Right ventricle myocardium superior (tissue), 1 donor: ENCODE results near the gene SPAG16. TPM values are rescaled to one million over a fixed set of nuclear protein-coding genes. Genes with fewer than 3 reads are reported as not detected.

Source experiments
- ATAC-seq: fragments of 200-7000 bp; cut with Tn5 transposase; one replicate; pipeline ENCODE4 v1.9.1; 2020; ENCODE audit warnings: mild to moderate bottlenecking; ENCODE audit not compliant: poor library complexity
- DNase-seq: peaks from one replicate; pipeline ENCODE4 v3.0.0-alpha.2; 2020
- intact Hi-C: fragments of 100-400 bp; cut with DNase I; formaldehyde crosslinking; loops from one replicate; pipeline ENCODE4 v1.11.2; 2022
- long read RNA-seq: library from polyadenylated mRNA; unstranded; transcript quantifications from one replicate; pipeline ENCODE4 v2.0.0, GENCODE V29; 2021
- total RNA-seq: library from RNA; stranded (reverse); fragmentation: NEBNext Ultra II Directional; extraction: Animal tissue kit (Norgen Biotek cat#: 25700); gene quantifications from one replicate; pipeline ENCODE4 v1.2.1, GENCODE V29; 2021
- donor health status: DM: no; HTN: yes; CAD: no; lungs with severe emphysema.

SPAG16 gene
- 17.8 TPM for total RNA-seq
- long read RNA-seq, transcript SPAG16-207 (5 exons, 1,250 nt), result major isoform, 34 of 37 reads
- long read RNA-seq, partial matches to known transcripts, result 2 of 37 reads
- long read RNA-seq, other reads (novel, unspliced or antisense), result 1 of 37 reads

GRCh38 chr2:213284105-213285090, at the start of gene SPAG16:
TSS of gene SPAG16 (plus strand) at chr2:213284464.
- intact Hi-C loops, result no loop called here
- peak; percentile 96 for DNase-seq
- peak; percentile 100 for ATAC-seq

DNA sequence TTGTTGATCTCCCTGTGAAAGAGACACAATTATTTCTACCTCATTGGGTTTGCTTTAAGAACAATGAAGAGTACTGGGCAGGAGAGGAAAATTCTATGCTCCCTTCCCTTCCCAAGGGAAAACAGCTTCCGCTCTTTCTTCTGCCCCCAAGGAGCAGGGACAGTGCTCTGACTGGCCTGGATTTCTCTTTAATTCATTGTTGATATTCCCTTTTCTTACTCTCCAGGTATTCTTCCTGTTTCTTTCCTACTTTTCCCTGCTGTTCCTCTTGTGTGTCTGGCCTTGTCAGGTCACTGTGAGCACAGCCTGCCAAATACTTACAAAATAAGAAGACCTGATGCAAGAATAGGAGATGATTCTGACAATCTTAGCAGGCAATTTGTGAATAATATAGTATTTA, 49.6 kb upstream of the SPAG16 start:
- intact Hi-C loops, result no loop called here
- no peak for DNase-seq
- no peak for ATAC-seq

DNA sequence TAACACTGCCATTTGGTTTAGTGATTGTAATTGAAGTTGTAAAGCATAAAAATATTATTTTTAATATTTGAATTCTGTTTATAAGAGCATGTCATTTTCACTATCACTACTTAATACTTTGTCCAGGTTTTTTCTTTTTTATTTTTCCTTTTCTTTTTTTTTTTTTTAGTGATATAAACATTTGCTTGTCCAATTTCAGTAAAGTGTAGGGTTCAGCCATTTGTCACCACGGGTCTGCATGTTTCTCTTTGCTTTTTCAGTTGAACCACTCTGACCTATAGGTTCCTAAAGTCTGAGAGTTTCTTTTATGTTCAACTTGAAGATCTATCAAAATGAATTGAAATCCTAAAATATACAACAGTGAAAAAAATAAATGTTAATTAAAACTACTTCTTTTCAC, 48.5 kb upstream of the SPAG16 start:
- ATAC-seq (no peak), DNase-seq (no peak)
- intact Hi-C loops, result no loop called here

DNA sequence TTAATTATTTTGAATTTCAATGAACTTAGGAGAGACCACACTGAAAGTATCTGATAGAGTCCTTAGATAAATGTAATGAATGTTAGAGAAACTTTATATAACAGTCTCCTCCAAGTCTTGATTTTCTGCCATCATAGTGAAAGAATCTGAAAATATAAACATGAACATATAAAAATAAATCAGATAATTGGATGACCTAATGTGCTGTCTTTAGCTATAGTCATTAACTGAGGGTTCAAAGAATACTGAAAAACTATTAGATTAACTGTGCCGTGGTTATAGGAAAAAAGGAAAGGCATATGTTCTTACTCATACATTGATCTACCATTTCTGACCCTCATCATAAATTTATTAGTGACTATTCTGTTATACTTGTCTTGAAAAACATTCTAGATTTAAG, 47.0 kb upstream of the SPAG16 start:
- intact Hi-C loops, result no loop called here
- no peak for ATAC-seq
- no peak for DNase-seq

DNA sequence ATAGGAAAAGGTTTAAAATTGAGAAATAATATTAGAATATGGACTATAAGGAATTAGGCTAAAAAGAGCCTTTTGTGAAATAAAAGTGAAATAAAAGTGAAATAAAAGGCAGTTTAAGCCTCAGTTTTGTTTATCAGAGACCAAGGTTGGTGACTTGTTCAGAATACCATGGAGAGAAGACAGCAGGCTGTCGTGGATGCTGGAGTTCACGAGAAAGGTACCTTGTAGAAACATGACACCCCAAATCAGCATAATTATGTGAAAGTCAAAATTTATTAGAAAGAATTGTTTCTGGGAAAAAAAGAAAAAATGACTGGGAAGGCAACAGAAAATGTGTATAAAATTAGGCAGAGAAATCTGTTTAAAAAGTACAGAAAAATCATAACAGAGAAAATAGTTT, 46.5 kb upstream of the SPAG16 start:
- DNase-seq (no peak), ATAC-seq (no peak)
- intact Hi-C loops, result no loop called here

GRCh38 chr2:213238753-213239495, 45.3 kb upstream of the SPAG16 start:
- intact Hi-C loops, result no loop called here
- ATAC-seq (peak; percentile 39), DNase-seq (no peak)

DNA sequence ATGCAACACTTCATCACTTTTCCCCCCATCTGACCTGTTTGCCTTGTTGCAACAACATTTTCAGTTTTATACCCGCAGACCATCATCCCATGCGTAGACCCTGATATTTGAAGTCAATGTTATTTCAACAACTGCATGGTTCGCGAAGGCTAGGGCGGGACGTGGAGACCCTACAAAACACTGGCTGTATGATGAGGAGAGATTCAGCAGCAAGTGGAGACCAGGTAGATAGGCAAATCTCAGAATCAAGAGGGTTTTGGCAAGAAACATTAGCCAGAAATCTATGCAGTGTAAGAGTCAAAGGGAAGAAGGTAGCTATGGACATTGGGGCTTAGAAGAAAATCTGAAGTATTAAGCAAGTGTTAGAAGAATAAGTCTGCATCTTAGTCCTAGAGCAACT, 42.4 kb upstream of the SPAG16 start:
- ATAC-seq (no peak), DNase-seq (no peak)
- intact Hi-C loops, result no loop called here

GRCh38 chr2:213242653-213243052, 41.6 kb upstream of the SPAG16 start:
- no peak for DNase-seq
- intact Hi-C loops, result no loop called here
- ATAC-seq, result no peak

DNA sequence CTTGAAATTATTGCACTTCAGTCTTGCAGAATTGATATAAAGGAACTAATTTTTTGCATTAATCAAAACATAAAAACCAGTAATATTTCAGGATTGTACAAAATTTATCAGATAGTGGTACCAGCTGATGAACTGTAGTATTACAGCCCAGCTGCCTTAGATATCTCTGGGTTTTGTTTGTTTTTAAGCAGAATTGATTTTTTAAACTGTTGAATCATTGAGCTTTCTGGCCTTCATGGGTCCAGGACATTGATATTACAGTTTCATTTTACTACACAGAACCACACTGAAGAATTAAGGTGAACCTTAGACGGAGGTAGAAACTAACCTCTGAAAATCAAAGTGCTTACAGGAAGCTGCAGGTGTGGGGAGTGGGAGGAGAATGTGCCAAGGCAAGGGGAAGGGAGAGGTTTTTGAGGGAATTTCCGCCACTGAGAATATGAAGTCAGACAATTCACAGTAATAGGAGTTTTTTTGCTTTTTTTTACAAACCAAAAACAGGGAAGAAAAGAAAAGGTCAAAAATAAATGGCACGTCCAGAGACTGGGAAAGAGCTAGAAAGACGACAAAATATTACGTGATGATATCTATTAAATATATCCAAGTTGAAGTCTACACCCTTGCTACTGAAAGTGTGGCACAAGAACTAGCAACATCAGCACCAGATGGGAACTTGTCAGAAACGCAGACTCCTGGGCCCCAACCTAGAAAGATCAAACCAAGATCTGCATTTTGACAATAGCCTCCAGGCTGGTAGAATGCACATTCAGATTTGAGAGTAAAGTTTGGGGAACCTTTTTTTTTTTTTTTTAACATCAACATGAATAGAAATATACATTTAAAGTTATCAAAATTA, 40.8 kb upstream of the SPAG16 start:
- intact Hi-C loops, result no loop called here
- ATAC-seq (no peak), DNase-seq (no peak)

DNA sequence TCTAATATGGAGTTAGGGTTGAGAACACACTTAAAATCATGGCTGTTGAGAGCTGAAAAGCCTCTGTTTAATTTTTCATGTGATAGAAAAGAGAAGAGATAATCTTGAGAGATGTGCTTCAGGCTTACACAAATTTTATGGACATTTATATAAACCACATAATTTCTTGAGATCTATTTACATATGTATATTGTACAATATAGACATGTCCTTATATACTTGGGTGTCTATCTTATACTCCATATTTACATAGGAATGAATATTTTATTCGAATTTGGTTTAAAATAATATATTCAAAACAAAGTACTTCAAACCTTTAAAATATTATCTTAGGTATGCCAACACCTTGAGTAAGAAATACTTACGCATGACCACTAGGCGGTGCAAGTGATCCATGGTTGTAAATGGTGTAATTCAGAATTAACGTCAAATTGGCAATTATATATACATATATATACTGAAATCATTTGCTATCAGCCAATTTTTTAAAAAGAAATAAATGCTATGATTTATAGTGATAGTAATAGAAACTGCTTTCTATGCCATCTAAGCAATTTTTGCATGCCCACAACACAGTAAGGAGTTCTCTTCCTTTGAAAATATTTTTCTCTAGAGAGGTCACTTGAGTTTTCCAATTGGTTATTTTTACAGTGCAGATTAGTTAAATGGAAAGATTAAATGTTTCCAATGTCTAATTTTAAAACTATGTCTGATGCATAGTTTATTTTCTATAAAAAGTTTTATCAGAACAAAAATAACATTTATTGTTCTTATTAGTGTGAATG, 37.6 kb upstream of the SPAG16 start:
- DNase-seq (no peak), ATAC-seq (no peak)
- intact Hi-C loops, result no loop called here

- ATAC-seq, result no peak
- intact Hi-C loops, result no loop called here
- no peak for DNase-seq
Observed at GRCh38 chr2:213247566-213247965, 36.7 kb upstream of the SPAG16 start.

DNA sequence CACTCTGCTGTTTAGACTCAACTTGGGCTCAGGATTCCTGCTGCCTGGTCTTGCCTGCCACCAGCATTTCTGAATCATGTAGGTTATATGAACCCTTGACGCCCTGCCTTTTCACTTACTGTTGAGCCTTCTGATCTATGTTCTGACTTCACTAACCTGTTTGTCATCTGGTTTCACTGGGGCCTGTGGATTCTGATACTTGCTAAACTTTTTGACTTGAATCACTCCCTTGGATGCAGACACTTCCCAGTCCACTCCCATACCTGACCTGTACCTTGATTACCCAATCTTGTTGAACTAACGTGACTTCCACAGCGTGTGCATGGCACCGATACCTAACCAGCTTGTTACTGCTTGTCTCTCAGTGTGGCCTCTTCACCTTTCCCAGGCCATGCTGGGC, 35.6 kb upstream of the SPAG16 start:
- intact Hi-C loops, result no loop called here
- no peak for DNase-seq
- no peak for ATAC-seq

- DNase-seq, result no peak
- ATAC-seq, result no peak
- intact Hi-C loops, result no loop called here
Observed at GRCh38 chr2:213249502-213249901, 34.8 kb upstream of the SPAG16 start.

- peak; percentile 74 for ATAC-seq
- intact Hi-C loops, result no loop called here
- DNase-seq, result no peak
Observed at GRCh38 chr2:213251618-213252017, 32.6 kb upstream of the SPAG16 start.

GRCh38 chr2:213252206-213252605, 32.1 kb upstream of the SPAG16 start:
- DNase-seq (no peak), ATAC-seq (no peak)
- intact Hi-C loops, result no loop called here

DNA sequence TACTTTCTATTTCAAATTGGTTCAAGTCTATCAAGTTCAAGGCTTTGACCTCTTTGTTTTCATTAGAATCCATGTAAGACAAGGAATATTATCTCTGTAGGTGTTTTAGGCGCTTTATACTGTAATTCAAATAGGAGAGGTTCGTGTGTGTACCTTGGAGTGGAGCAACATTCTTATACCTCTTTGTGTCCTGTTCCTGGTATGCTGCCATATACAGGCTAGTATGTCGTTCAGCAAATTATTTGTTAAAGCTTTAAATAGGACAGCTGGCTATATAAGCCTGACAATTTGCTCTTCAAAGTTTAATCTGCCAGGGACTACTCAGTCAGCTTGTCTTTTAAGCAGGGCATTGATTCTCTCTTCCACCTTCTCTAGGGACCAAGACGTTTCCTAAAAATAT, 31.1 kb upstream of the SPAG16 start:
- intact Hi-C loops, result no loop called here
- DNase-seq (no peak), ATAC-seq (no peak)

DNA sequence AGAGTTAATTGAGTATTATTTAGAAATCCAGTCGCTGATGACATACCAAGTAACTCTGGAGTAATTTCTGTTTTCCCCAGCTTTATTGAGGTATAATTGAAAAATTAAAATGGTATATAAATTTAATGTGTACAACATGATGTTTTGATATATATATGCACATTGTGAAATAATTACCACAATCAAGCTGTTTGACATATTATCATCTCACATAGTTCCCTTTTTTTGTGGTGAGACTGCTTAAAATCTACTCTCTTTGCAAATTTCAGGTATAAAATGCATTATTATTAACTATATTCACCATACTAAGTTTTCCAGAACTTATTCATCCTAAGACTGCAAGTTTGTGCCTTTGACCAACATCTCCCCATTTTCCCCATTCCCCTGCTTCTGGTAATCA, 25.0 kb upstream of the SPAG16 start:
- intact Hi-C loops, result no loop called here
- ATAC-seq (no peak), DNase-seq (no peak)

- DNase-seq, result no peak
- intact Hi-C loops, result no loop called here
- no peak for ATAC-seq
Observed at GRCh38 chr2:213261237-213261636, 23.0 kb upstream of the SPAG16 start.
